HEK293 (cell line): ENCODE measurements around the gene ING1.
A peak's percentile ranks its signal among the peaks of the same experiment; 100 is the strongest.
"Not testable (repeated sequence)": the region's sequence is repeated elsewhere in the genome, so short reads cannot be mapped to it uniquely, and the experiment has no call there.

ENCODE experiments used
- CTCF ChIA-PET: fragments of 350-600 bp; formaldehyde crosslinking; extraction: SDS; loops from one replicate; lab custom pipeline; 2021; ENCODE audit warnings: antibody characterized with exemption; lab: Yijun Ruan, JAX
- POLR2A ChIA-PET: fragments of 300-600 bp; formaldehyde crosslinking; extraction: SDS; loops from one replicate; lab custom pipeline; 2020; ENCODE audit warnings: antibody characterized with exemption, inconsistent platforms; lab: Yijun Ruan, JAX
- H3K27ac ChIP-seq: fragments of 200-500 bp; sonication (Bioruptor generic); 2 replicates; pipeline ENCODE4 v1.5.1; 2014; ENCODE audit warnings: low read depth, low read length, control low read depth, inconsistent platforms; ENCODE audit errors: extremely low read depth
- H3K36me3 ChIP-seq, 2 experiments: fragments of 200-500 bp in 1 of 2; sonication (Bioruptor generic) in 1 of 2; 1 replicate in 1 of 2; 2 replicates in 1 of 2; pipeline ENCODE4 v1.5.1; 2014 to 2017; ENCODE audit warnings: inconsistent platforms in 2 of 2, low read length in 2 of 2; ENCODE audit not compliant: control insufficient read depth in 2 of 2, insufficient read depth in 1 of 2
- H3K4me1 ChIP-seq: fragments of 200-500 bp; sonication (Bioruptor generic); 2 replicates; pipeline ENCODE4 v1.5.1; 2014; ENCODE audit warnings: mild to moderate bottlenecking, low read length, inconsistent platforms; ENCODE audit not compliant: control insufficient read depth, insufficient read depth
- H3K4me3 ChIP-seq: 2 replicates; pipeline ENCODE4 v1.5.1; 2011; ENCODE audit warnings: low read depth, mild to moderate bottlenecking, control low read depth, low read length, moderate library complexity
- H3K9me3 ChIP-seq: fragments of 200-500 bp; sonication (Bioruptor generic); 2 replicates; pipeline ENCODE4 v1.5.1; 2014; ENCODE audit warnings: low read depth, low read length, inconsistent platforms; ENCODE audit not compliant: control insufficient read depth, insufficient read depth
- EGR2 ChIP-seq: fragments of 450-650 bp; formaldehyde crosslinking; IDR thresholded peaks from 2 replicates; pipeline ENCODE4 v1.5.1; 2016; ENCODE audit warnings: low read depth, missing biosample characterization, missing genetic modification characterization
- FEZF1 ChIP-seq: fragments of 450-650 bp; formaldehyde crosslinking; IDR thresholded peaks from 2 replicates; pipeline ENCODE4 v1.5.1; 2016; ENCODE audit warnings: missing biosample characterization, missing genetic modification characterization
- MYNN ChIP-seq: fragments of 450-650 bp; formaldehyde crosslinking; IDR thresholded peaks from 2 replicates; pipeline ENCODE4 v1.5.1; 2016; ENCODE audit warnings: missing biosample characterization, missing genetic modification characterization, borderline replicate concordance
- RBAK ChIP-seq: fragments of 450-650 bp; formaldehyde crosslinking; IDR thresholded peaks from 2 replicates; pipeline ENCODE4 v1.5.1; 2016; ENCODE audit warnings: missing biosample characterization, missing genetic modification characterization
- ZFHX2 ChIP-seq: fragments of 450-650 bp; formaldehyde crosslinking; conservative IDR thresholded peaks from 2 replicates; pipeline ENCODE4 v1.5.1; 2016; ENCODE audit warnings: missing biosample characterization, missing genetic modification characterization
- ZIC2 ChIP-seq: fragments of 450-650 bp; formaldehyde crosslinking; IDR thresholded peaks from 2 replicates; pipeline ENCODE4 v1.5.1; 2016; ENCODE audit warnings: missing biosample characterization, missing genetic modification characterization
- ZNF146 ChIP-seq: fragments of 450-650 bp; formaldehyde crosslinking; IDR thresholded peaks from 2 replicates; pipeline ENCODE4 v1.5.1; 2016; ENCODE audit warnings: missing biosample characterization, missing genetic modification characterization
- ZNF148 ChIP-seq: fragments of 450-650 bp; formaldehyde crosslinking; IDR thresholded peaks from 2 replicates; pipeline ENCODE4 v1.5.0; 2017; ENCODE audit warnings: missing biosample characterization, missing genetic modification characterization, borderline replicate concordance
- ZNF274 ChIP-seq, 2 experiments: fragments of 200-500 bp in 1 of 2; fragments of 450-650 bp in 1 of 2; sonication (Bioruptor generic) in 1 of 2; formaldehyde crosslinking in 1 of 2; IDR thresholded peaks; 2 replicates each; pipeline versions ENCODE4 v1.5.1 to v1.6.1; 2014 to 2016; ENCODE audit warnings: borderline replicate concordance in 1 of 2, inconsistent platforms in 1 of 2, low read length in 1 of 2, missing biosample characterization in 1 of 2, missing genetic modification characterization in 1 of 2
- ZNF48 ChIP-seq: fragments of 450-650 bp; formaldehyde crosslinking; IDR thresholded peaks from 2 replicates; pipeline ENCODE4 v1.5.1; 2016; ENCODE audit warnings: missing biosample characterization, missing genetic modification characterization
- ZNF585B ChIP-seq: fragments of 450-650 bp; formaldehyde crosslinking; IDR thresholded peaks from 2 replicates; pipeline ENCODE4 v1.5.1; 2016; ENCODE audit warnings: missing biosample characterization, missing genetic modification characterization
- ZNF596 ChIP-seq: fragments of 450-650 bp; IDR thresholded peaks from 2 replicates; pipeline ENCODE4 v1.5.0; 2018; ENCODE audit warnings: missing biosample characterization, mild to moderate bottlenecking, missing genetic modification characterization, moderate library complexity
- ZNF629 ChIP-seq: fragments of 450-650 bp; formaldehyde crosslinking; IDR thresholded peaks from 2 replicates; pipeline ENCODE4 v1.5.1; 2017; ENCODE audit warnings: missing biosample characterization, missing genetic modification characterization
- ZNF670 ChIP-seq: fragments of 450-650 bp; formaldehyde crosslinking; IDR thresholded peaks from 2 replicates; pipeline ENCODE4 v1.5.1; 2016; ENCODE audit warnings: missing biosample characterization, missing genetic modification characterization, low read depth
- ZNF791 ChIP-seq: fragments of 450-650 bp; formaldehyde crosslinking; IDR thresholded peaks from 2 replicates; pipeline ENCODE4 v1.5.1; 2016; ENCODE audit warnings: missing biosample characterization, missing genetic modification characterization
- TF ChIP-seq, protein P1 (sequence below): fragments of 450-650 bp; formaldehyde crosslinking; conservative IDR thresholded peaks from 2 replicates; pipeline ENCODE4 v1.5.1; 2016; ENCODE audit warnings: low read depth, missing biosample characterization, missing genetic modification characterization
- TF ChIP-seq, protein P2 (sequence below): fragments of 450-650 bp; formaldehyde crosslinking; IDR thresholded peaks from 2 replicates; pipeline ENCODE4 v1.5.1; 2016; ENCODE audit warnings: missing biosample characterization, missing genetic modification characterization
- TF ChIP-seq, protein P3 (sequence below): fragments of 450-650 bp; formaldehyde crosslinking; IDR thresholded peaks from 2 replicates; pipeline ENCODE4 v1.5.1; 2017; ENCODE audit warnings: missing biosample characterization, missing genetic modification characterization
- TF ChIP-seq, protein P4 (sequence below): fragments of 450-650 bp; formaldehyde crosslinking; IDR thresholded peaks from 2 replicates; pipeline ENCODE4 v1.5.1; 2016; ENCODE audit warnings: missing biosample characterization, missing genetic modification characterization

ING1 gene

GRCh38 chr13:110700641-110701040 lies 12.9 kb upstream of the ING1 start (continued):
- no peak for TF ChIP-seq ZIC2 (tag by site-specific recombination)
- TF ChIP-seq ZNF670 (tag by site-specific recombination), result no peak
- no peak for TF ChIP-seq RBAK (tag by site-specific recombination)
- TF ChIP-seq ZFHX2 (tag by site-specific recombination), result no peak
- TF ChIP-seq ZNF585B (tag by site-specific recombination), result no peak

DNA sequence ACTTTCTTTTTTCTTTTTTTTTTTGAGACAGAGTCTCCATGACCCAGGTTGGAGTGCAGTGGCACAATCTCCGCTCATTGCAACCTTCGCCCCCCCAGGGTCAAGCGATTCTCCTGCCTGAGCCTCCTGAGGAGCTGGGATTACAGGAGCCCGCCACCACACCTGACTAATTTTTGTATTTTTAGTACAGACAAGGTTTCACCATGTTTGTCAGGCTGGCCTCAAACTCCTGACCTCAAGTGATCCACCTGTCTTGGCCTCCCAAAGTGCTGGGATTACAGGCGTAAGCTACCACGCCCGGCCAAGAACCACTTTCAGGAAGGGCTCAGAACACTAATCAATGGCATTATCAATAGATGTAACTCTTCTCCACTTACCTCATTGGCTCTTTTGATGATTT lies 12.4 kb upstream of the ING1 start:
- H3K27ac ChIP-seq, H3K4me3 ChIP-seq, H3K4me1 ChIP-seq, CTCF ChIA-PET, H3K9me3 ChIP-seq: not testable (repeated sequence)
- POLR2A ChIA-PET, result interaction anchor here (1.2 kb wide), 1 partner anchor 14 kb away, joined by 5 read pairs; no protein-coding TSS in a partner anchor
- peaks cover 9 to 64% of the 10 kb centered on the region in 2 experiments; a peak in 2 of 3 replicates for H3K36me3 ChIP-seq

GRCh38 chr13:110702089-110702488 lies 11.4 kb upstream of the ING1 start:
- no peaks in the 10 kb centered on the region for H3K9me3 ChIP-seq
- ChIA-PET POLR2A (interaction anchor here (1.2 to 2.1 kb wide), 2 partner anchors 10 to 13 kb away, joined by 5 to 12 read pairs; no protein-coding TSS in a partner anchor), CTCF (interaction anchor here (0.5 to 0.6 kb wide), 2 partner anchors 144 to 339 kb away, joined by 3 read pairs; no protein-coding TSS in a partner anchor)
- H3K36me3 ChIP-seq, result peaks cover 9 to 59% of the 10 kb centered on the region in 2 experiments; a peak in 2 of 3 replicates
- peaks cover 3% of the 10 kb centered on the region; the same call in 1 of the 2 replicates for H3K4me1 ChIP-seq
- no peak overlapping the region for H3K27ac ChIP-seq
- H3K4me3 ChIP-seq, result no peak overlapping the region
- TF ChIP-seq, protein P1, sequence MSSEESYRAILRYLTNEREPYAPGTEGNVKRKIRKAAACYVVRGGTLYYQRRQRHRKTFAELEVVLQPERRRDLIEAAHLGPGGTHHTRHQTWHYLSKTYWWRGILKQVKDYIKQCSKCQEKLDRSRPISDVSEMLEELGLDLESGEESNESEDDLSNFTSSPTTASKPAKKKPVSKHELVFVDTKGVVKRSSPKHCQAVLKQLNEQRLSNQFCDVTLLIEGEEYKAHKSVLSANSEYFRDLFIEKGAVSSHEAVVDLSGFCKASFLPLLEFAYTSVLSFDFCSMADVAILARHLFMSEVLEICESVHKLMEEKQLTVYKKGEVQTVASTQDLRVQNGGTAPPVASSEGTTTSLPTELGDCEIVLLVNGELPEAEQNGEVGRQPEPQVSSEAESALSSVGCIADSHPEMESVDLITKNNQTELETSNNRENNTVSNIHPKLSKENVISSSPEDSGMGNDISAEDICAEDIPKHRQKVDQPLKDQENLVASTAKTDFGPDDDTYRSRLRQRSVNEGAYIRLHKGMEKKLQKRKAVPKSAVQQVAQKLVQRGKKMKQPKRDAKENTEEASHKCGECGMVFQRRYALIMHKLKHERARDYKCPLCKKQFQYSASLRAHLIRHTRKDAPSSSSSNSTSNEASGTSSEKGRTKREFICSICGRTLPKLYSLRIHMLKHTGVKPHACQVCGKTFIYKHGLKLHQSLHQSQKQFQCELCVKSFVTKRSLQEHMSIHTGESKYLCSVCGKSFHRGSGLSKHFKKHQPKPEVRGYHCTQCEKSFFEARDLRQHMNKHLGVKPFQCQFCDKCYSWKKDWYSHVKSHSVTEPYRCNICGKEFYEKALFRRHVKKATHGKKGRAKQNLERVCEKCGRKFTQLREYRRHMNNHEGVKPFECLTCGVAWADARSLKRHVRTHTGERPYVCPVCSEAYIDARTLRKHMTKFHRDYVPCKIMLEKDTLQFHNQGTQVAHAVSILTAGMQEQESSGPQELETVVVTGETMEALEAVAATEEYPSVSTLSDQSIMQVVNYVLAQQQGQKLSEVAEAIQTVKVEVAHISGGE (tag by site-specific recombination), result no peak
- TF ChIP-seq ZNF629 (tag by site-specific recombination), result no peak
- TF ChIP-seq ZNF596 (tag by site-specific recombination), result no peak
- TF ChIP-seq ZNF48 (tag by site-specific recombination), result no peak
- TF ChIP-seq ZNF274 (IDR thresholded peaks at IDR 0.05; ENCODE audit: low read length), result no peak
- no peak for TF ChIP-seq ZNF274 (tag by site-specific recombination; IDR thresholded peaks at IDR 0.05; ENCODE audit: borderline replicate concordance)
- no peak for TF ChIP-seq ZNF148 (tag by site-specific recombination)
- no peak for TF ChIP-seq FEZF1
- TF ChIP-seq ZNF146 (tag by site-specific recombination), result no peak
- peak; percentile 61 for TF ChIP-seq ZFHX2 (tag by site-specific recombination)
- TF ChIP-seq MYNN (tag by site-specific recombination), result no peak
- TF ChIP-seq, protein P2, sequence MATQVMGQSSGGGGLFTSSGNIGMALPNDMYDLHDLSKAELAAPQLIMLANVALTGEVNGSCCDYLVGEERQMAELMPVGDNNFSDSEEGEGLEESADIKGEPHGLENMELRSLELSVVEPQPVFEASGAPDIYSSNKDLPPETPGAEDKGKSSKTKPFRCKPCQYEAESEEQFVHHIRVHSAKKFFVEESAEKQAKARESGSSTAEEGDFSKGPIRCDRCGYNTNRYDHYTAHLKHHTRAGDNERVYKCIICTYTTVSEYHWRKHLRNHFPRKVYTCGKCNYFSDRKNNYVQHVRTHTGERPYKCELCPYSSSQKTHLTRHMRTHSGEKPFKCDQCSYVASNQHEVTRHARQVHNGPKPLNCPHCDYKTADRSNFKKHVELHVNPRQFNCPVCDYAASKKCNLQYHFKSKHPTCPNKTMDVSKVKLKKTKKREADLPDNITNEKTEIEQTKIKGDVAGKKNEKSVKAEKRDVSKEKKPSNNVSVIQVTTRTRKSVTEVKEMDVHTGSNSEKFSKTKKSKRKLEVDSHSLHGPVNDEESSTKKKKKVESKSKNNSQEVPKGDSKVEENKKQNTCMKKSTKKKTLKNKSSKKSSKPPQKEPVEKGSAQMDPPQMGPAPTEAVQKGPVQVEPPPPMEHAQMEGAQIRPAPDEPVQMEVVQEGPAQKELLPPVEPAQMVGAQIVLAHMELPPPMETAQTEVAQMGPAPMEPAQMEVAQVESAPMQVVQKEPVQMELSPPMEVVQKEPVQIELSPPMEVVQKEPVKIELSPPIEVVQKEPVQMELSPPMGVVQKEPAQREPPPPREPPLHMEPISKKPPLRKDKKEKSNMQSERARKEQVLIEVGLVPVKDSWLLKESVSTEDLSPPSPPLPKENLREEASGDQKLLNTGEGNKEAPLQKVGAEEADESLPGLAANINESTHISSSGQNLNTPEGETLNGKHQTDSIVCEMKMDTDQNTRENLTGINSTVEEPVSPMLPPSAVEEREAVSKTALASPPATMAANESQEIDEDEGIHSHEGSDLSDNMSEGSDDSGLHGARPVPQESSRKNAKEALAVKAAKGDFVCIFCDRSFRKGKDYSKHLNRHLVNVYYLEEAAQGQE (tag by site-specific recombination), result peak; percentile 72
- TF ChIP-seq, protein P3, sequence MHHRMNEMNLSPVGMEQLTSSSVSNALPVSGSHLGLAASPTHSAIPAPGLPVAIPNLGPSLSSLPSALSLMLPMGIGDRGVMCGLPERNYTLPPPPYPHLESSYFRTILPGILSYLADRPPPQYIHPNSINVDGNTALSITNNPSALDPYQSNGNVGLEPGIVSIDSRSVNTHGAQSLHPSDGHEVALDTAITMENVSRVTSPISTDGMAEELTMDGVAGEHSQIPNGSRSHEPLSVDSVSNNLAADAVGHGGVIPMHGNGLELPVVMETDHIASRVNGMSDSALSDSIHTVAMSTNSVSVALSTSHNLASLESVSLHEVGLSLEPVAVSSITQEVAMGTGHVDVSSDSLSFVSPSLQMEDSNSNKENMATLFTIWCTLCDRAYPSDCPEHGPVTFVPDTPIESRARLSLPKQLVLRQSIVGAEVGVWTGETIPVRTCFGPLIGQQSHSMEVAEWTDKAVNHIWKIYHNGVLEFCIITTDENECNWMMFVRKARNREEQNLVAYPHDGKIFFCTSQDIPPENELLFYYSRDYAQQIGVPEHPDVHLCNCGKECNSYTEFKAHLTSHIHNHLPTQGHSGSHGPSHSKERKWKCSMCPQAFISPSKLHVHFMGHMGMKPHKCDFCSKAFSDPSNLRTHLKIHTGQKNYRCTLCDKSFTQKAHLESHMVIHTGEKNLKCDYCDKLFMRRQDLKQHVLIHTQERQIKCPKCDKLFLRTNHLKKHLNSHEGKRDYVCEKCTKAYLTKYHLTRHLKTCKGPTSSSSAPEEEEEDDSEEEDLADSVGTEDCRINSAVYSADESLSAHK (tag by site-specific recombination), result no peak
- TF ChIP-seq EGR2 (tag by site-specific recombination), result peak; percentile 52; the same call in 1 of the 2 replicates
- no peak for TF ChIP-seq ZNF791 (tag by site-specific recombination)
- TF ChIP-seq, protein P4, sequence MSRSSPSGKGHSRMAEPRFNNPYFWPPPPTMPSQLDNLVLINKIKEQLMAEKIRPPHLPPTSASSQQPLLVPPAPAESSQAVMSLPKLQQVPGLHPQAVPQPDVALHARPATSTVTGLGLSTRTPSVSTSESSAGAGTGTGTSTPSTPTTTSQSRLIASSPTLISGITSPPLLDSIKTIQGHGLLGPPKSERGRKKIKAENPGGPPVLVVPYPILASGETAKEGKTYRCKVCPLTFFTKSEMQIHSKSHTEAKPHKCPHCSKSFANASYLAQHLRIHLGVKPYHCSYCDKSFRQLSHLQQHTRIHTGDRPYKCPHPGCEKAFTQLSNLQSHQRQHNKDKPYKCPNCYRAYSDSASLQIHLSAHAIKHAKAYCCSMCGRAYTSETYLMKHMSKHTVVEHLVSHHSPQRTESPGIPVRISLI (tag by site-specific recombination), result no peak
